Stimulated activated CD8-positive, alpha-beta memory T cell treated with anti-CD3 and anti-CD28 coated beads, Interleukin-7, amount 100 ng/mL, for 48 hours (primary cell): Measurements from ENCODE around the gene CCDC12.
A peak's percentile ranks its signal among the peaks of the same experiment; 100 is the strongest.

ENCODE experiments used
- DNase-seq, 2 donors: peaks; one replicate each; pipeline ENCODE4 v3.0.0-alpha.2; 2020; ENCODE audit warnings: low read depth in 1 of 2; ENCODE audit errors: extremely low read depth in 1 of 2

CCDC12 gene

GRCh38 chr3:46895761-46896160, 80.8 kb downstream of the CCDC12 start:
- DNase-seq = no peak

- DNase-seq = peak; percentile 43 to 50
Measured at GRCh38 chr3:46895204-46895660, 81.3 kb downstream of the CCDC12 start.

- DNase-seq = no peak
Measured at GRCh38 chr3:46894256-46894655, 82.3 kb downstream of the CCDC12 start.

- no peak for DNase-seq
Measured at GRCh38 chr3:46893763-46894162, 82.8 kb downstream of the CCDC12 start.

GRCh38 chr3:46893146-46893748, 83.3 kb downstream of the CCDC12 start:
- DNase-seq = no peak

- DNase-seq = no peak
Measured at GRCh38 chr3:46892285-46893145, 84.0 kb downstream of the CCDC12 start.

- no peak for DNase-seq
Measured at GRCh38 chr3:46891132-46891531, 85.4 kb downstream of the CCDC12 start.

GRCh38 chr3:46890132-46890531, 86.4 kb downstream of the CCDC12 start:
- no peak for DNase-seq

- no peak for DNase-seq
Measured at GRCh38 chr3:46889381-46890110, 87.0 kb downstream of the CCDC12 start.

- DNase-seq = no peak
Measured at GRCh38 chr3:46888705-46889104, 87.8 kb downstream of the CCDC12 start.

GRCh38 chr3:46887980-46888494, 88.5 kb downstream of the CCDC12 start:
- DNase-seq = no peak

- no peak for DNase-seq
Measured at GRCh38 chr3:46885612-46886011, 90.9 kb downstream of the CCDC12 start.

- DNase-seq = peak in 1 of 2 donors; percentile 20
Measured at GRCh38 chr3:46884929-46885328, 91.6 kb downstream of the CCDC12 start.

GRCh38 chr3:46884427-46884826, 92.1 kb downstream of the CCDC12 start:
- no peak for DNase-seq

GRCh38 chr3:46883830-46884185, 92.7 kb downstream of the CCDC12 start:
- DNase-seq = no peak

GRCh38 chr3:46883054-46883829, 93.3 kb downstream of the CCDC12 start:
- no peak for DNase-seq

GRCh38 chr3:46882377-46883053, 94.0 kb downstream of the CCDC12 start:
- no peak for DNase-seq

- no peak for DNase-seq
Measured at GRCh38 chr3:46881596-46882376, 94.8 kb downstream of the CCDC12 start.

GRCh38 chr3:46880884-46881595, 95.5 kb downstream of the CCDC12 start:
- no peak for DNase-seq
